Measurements from ENCODE around the gene SLC25A44.

SLC25A44 gene

GRCh38 chr1:156155756-156156510 lies 38.0 kb upstream of the SLC25A44 start:
- H3K4me2 ChIP-seq: no peak overlapping the region
- no peak overlapping the region for H3K4me3 ChIP-seq (IDR thresholded peaks at IDR 0.05; ENCODE audit: insufficient read depth, low read depth, low read length)

GRCh38 chr1:156157506-156157905 lies 36.4 kb upstream of the SLC25A44 start:
- H2AFZ ChIP-seq (ENCODE audit: low read depth): no peak overlapping the region
- TF ChIP-seq CTCF (conservative IDR thresholded peaks at IDR 0.05; ENCODE audit: low read depth, low read length): no peak
- H3K4me1 ChIP-seq (ENCODE audit: low read depth, poor library complexity, severe bottlenecking): no peaks in the 10 kb centered on the region
- H3K79me2 ChIP-seq (ENCODE audit: insufficient read depth, low read depth): no peaks in the 10 kb centered on the region
- H3K27ac ChIP-seq: no peak overlapping the region
- no peaks in the 10 kb centered on the region for H3K27me3 ChIP-seq (ENCODE audit: insufficient read depth, low read depth)
- no peaks in the 10 kb centered on the region for H4K20me1 ChIP-seq (ENCODE audit: insufficient read depth)
- no peak overlapping the region for H3K4me3 ChIP-seq (IDR thresholded peaks at IDR 0.05; ENCODE audit: insufficient read depth, low read depth, low read length)
- no peak overlapping the region for H3K4me2 ChIP-seq
- no peak overlapping the region for H3K9ac ChIP-seq
- H3K36me3 ChIP-seq (ENCODE audit: insufficient read depth): no peaks in the 10 kb centered on the region

More at GRCh38 chr1:156155756-156156510, 38.0 kb upstream of the SLC25A44 start:
- no peak overlapping the region for H3K27ac ChIP-seq
- H3K27me3 ChIP-seq (ENCODE audit: insufficient read depth, low read depth): no peaks in the 10 kb centered on the region
- TF ChIP-seq CTCF (conservative IDR thresholded peaks at IDR 0.05; ENCODE audit: low read depth, low read length): no peak
- H2AFZ ChIP-seq (ENCODE audit: low read depth): no peak overlapping the region
- H4K20me1 ChIP-seq (ENCODE audit: insufficient read depth): no peaks in the 10 kb centered on the region
- H3K4me1 ChIP-seq (ENCODE audit: low read depth, poor library complexity, severe bottlenecking): peaks cover 7% of the 10 kb centered on the region
- H3K36me3 ChIP-seq (ENCODE audit: insufficient read depth): no peaks in the 10 kb centered on the region
- no peak overlapping the region for H3K9ac ChIP-seq
- no peaks in the 10 kb centered on the region for H3K79me2 ChIP-seq (ENCODE audit: insufficient read depth, low read depth)

- H3K27me3 ChIP-seq (ENCODE audit: insufficient read depth, low read depth): no peaks in the 10 kb centered on the region
- no peak for TF ChIP-seq CTCF (conservative IDR thresholded peaks at IDR 0.05; ENCODE audit: low read depth, low read length)
- no peak overlapping the region for H3K9ac ChIP-seq
- H3K4me3 ChIP-seq (IDR thresholded peaks at IDR 0.05; ENCODE audit: insufficient read depth, low read depth, low read length): no peak overlapping the region
- H3K27ac ChIP-seq: no peak overlapping the region
- H4K20me1 ChIP-seq (ENCODE audit: insufficient read depth): no peaks in the 10 kb centered on the region
- H3K4me1 ChIP-seq (ENCODE audit: low read depth, poor library complexity, severe bottlenecking): no peaks in the 10 kb centered on the region
- no peak overlapping the region for H3K4me2 ChIP-seq
- no peak overlapping the region for H2AFZ ChIP-seq (ENCODE audit: low read depth)
- H3K79me2 ChIP-seq (ENCODE audit: insufficient read depth, low read depth): no peaks in the 10 kb centered on the region
- no peaks in the 10 kb centered on the region for H3K36me3 ChIP-seq (ENCODE audit: insufficient read depth)
Measured at GRCh38 chr1:156157966-156158365, 35.9 kb upstream of the SLC25A44 start.

GRCh38 chr1:156160000-156160742 lies 33.7 kb upstream of the SLC25A44 start:
- Histone ChIP-seq H2AFZ (ENCODE audit: low read depth) (no peak overlapping the region), H3K4me2 (no peak overlapping the region), H3K9ac (no peak overlapping the region), H3K4me3 (IDR thresholded peaks at IDR 0.05; ENCODE audit: insufficient read depth, low read depth, low read length) (no peak overlapping the region), H3K4me1 (ENCODE audit: low read depth, poor library complexity, severe bottlenecking) (no peaks in the 10 kb centered on the region), H3K36me3 (ENCODE audit: insufficient read depth) (no peaks in the 10 kb centered on the region), H4K20me1 (ENCODE audit: insufficient read depth) (no peaks in the 10 kb centered on the region), H3K27ac (no peak overlapping the region), H3K27me3 (ENCODE audit: insufficient read depth, low read depth) (no peaks in the 10 kb centered on the region), H3K79me2 (ENCODE audit: insufficient read depth, low read depth) (no peaks in the 10 kb centered on the region)
- TF ChIP-seq CTCF (conservative IDR thresholded peaks at IDR 0.05; ENCODE audit: low read depth, low read length): no peak

All from KMS-11 (cell line).